SK-N-SH (cell line): ENCODE results near the gene TBC1D5.

Source experiments
- CTCF ChIP-seq: fragments of 200-600 bp; sonication (generic); IDR thresholded peaks from 2 replicates; pipeline ENCODE4 v1.6.1; 2017; ENCODE audit warnings: antibody characterized with exemption, mild to moderate bottlenecking, moderate library complexity
- EZH2phosphoT487 ChIP-seq: fragments of 200-600 bp; sonication (generic); IDR thresholded peaks from 2 replicates; pipeline ENCODE4 v1.6.1; 2017; ENCODE audit warnings: low read depth, mixed run types, mild to moderate bottlenecking, antibody characterized with exemption, moderate library complexity, borderline replicate concordance
- FOXJ3 ChIP-seq: sonication (generic); formaldehyde crosslinking; IDR thresholded peaks from 2 replicates; pipeline ENCODE4 v1.5.1; 2020; ENCODE audit warnings: mild to moderate bottlenecking, missing genetic modification reagents
- GATA2 ChIP-seq: sonication (generic); formaldehyde crosslinking; IDR thresholded peaks from 2 replicates; pipeline ENCODE4 v1.5.0; 2020; ENCODE audit warnings: mild to moderate bottlenecking, missing genetic modification reagents
- IRF3 ChIP-seq: fragments of 150-350 bp; IDR thresholded peaks from 2 replicates; pipeline ENCODE4 v1.6.1; 2016; ENCODE audit warnings: mild to moderate bottlenecking, low read depth, low read length
- MEF2A ChIP-seq: IDR thresholded peaks from 2 replicates; pipeline ENCODE4 v1.4.0; 2012; ENCODE audit warnings: low read depth, borderline replicate concordance
- NRF1 ChIP-seq: IDR thresholded peaks from 2 replicates; pipeline ENCODE4 v1.6.1; 2012; ENCODE audit warnings: low read depth, mild to moderate bottlenecking, low read length
- POLR2AphosphoS5 ChIP-seq: IDR thresholded peaks from 2 replicates; pipeline ENCODE4 v1.6.1; 2012; ENCODE audit warnings: low read depth, low read length
- RAD21 ChIP-seq: IDR thresholded peaks from 2 replicates; pipeline ENCODE4 v1.6.1; 2012; ENCODE audit warnings: mild to moderate bottlenecking, low read length
- RCOR1 ChIP-seq: fragments of 150-350 bp; IDR thresholded peaks from 2 replicates; pipeline ENCODE4 v1.6.1; 2017; ENCODE audit warnings: antibody characterized with exemption, low read length
- REST ChIP-seq: IDR thresholded peaks from 2 replicates; pipeline ENCODE4 v1.6.1; 2012; ENCODE audit warnings: mild to moderate bottlenecking, low read depth, low read length, moderate library complexity
- TAF1 ChIP-seq: IDR thresholded peaks from 2 replicates; pipeline ENCODE4 v1.6.1; 2012; ENCODE audit warnings: low read depth, mild to moderate bottlenecking, low read length, moderate library complexity, borderline replicate concordance
- USF1 ChIP-seq: IDR thresholded peaks from 2 replicates; pipeline ENCODE4 v1.4.0; 2012; ENCODE audit warnings: low read depth, borderline replicate concordance

GRCh38 chr3:17260257-17260656, 482.2 kb downstream of the TBC1D5 start:
- TF ChIP-seq TAF1: no peak
- no peak for TF ChIP-seq FOXJ3 (CRISPR knock-in tag)
- no peak for TF ChIP-seq POLR2AphosphoS5
- TF ChIP-seq CTCF: no peak
- no peak for TF ChIP-seq RCOR1
- no peak for TF ChIP-seq GATA2 (CRISPR knock-in tag)
- no peak for TF ChIP-seq MEF2A
- TF ChIP-seq USF1: no peak
- TF ChIP-seq NRF1: no peak
- TF ChIP-seq REST: no peak
- no peak for TF ChIP-seq EZH2phosphoT487
- TF ChIP-seq RAD21: no peak
- TF ChIP-seq IRF3: no peak
